Heart left ventricle (tissue), 16 donors: Measurements from ENCODE around the gene RBM47. TPM values are rescaled to one million over a fixed set of nuclear protein-coding genes. Genes with fewer than 3 reads are reported as not detected.

Experiments used
- ATAC-seq, 4 donors: fragments of 200-7000 bp; cut with Tn5 transposase; one replicate each; pipeline ENCODE4 v1.9.1; 2020 to 2022; ENCODE audit warnings: moderate library complexity in 4 of 4, mild to moderate bottlenecking in 3 of 4, moderate number of reproducible peaks in 1 of 4
- DNase-seq, 5 donors: peaks; one replicate each; pipeline ENCODE4 v3.0.0-alpha.2; 2020
- H3K27ac ChIP-seq, 12 donors: fragments of 200-600 bp; sonication (generic) in 4 of 12; one replicate each; pipeline versions ENCODE4 v1.5.0 to v1.8.0; 2016 to 2022; ENCODE audit warnings: mild to moderate bottlenecking in 2 of 12
- H3K27me3 ChIP-seq, 9 donors: fragments of 200-600 bp; sonication (generic) in 2 of 9; one replicate each; pipeline versions ENCODE4 v1.5.1 to v1.8.0; 2016 to 2022; ENCODE audit warnings: mild to moderate bottlenecking in 3 of 9
- H3K36me3 ChIP-seq, 9 donors: fragments of 200-600 bp; sonication (generic) in 2 of 9; one replicate each; pipeline versions ENCODE4 v1.5.0 to v1.8.0; 2018 to 2022; ENCODE audit warnings: mild to moderate bottlenecking in 2 of 9
- H3K4me1 ChIP-seq, 12 donors: fragments of 200-600 bp; sonication (generic) in 4 of 12; one replicate each; pipeline versions ENCODE4 v1.5.0 to v1.8.0; 2016 to 2022; ENCODE audit warnings: mild to moderate bottlenecking in 3 of 12
- H3K4me3 ChIP-seq, 12 donors: fragments of 200-600 bp; sonication (generic) in 4 of 12; one replicate each; pipeline versions ENCODE4 v1.5.0 to v1.8.0; 2017 to 2022; ENCODE audit warnings: mild to moderate bottlenecking in 9 of 12, moderate library complexity in 4 of 12
- H3K9me3 ChIP-seq, 12 donors: fragments of 200-600 bp; sonication (generic) in 4 of 12; one replicate each; pipeline versions ENCODE4 v1.5.0 to v1.8.0; 2016 to 2022; ENCODE audit warnings: mild to moderate bottlenecking in 1 of 12
- POLR2A ChIP-seq, 2 donors: fragments of 450-650 bp; IDR thresholded peaks; one replicate each; pipeline ENCODE4 v1.6.1; 2017; ENCODE audit warnings: antibody characterized with exemption in 2 of 2, mild to moderate bottlenecking in 2 of 2, moderate library complexity in 2 of 2
- WGBS, 4 donors: extraction: QIAGEN DNeasy Blood & Tissue Kit in 2 of 4; methylation state at CpG; one replicate each; pipeline versions ENCODE4 v1.1.5 to v1.1.7; 2013 to 2018; 5-methylcytosine and 5-hydroxymethylcytosine counted together
- intact Hi-C, 10 donors: fragments of 100-400 bp; cut with DNase I; formaldehyde crosslinking; loops; one replicate each; pipeline versions ENCODE4 v1.11.1 to v1.14.2; 2022
- polyA plus RNA-seq, 2 donors: library from polyadenylated mRNA; stranded (reverse); fragments of 200-250 nt; gene quantifications; one replicate each; pipeline ENCODE4 v1.2.3, GENCODE V29; 2013
- total RNA-seq, 9 donors: library from RNA; depleted of rRNA in 2 of 9; stranded (reverse); fragments of >200 nt in 2 of 9; fragmentation: NEBNext Ultra II Directional in 3 of 9; extraction: Animal tissue kit (Norgen Biotek cat#: 25700) in 3 of 9; gene quantifications; one replicate each; pipeline versions ENCODE4 v1.1.0 to v1.2.4, GENCODE V29; 2016 to 2023
- TF ChIP-seq, protein P1 (sequence below), 12 donors: fragments of 200-600 bp; sonication (generic) in 4 of 12; IDR thresholded peaks; one replicate each; pipeline versions ENCODE4 v1.5.0 to v1.8.0; 2018 to 2022; ENCODE audit warnings: antibody characterized with exemption in 12 of 12, mild to moderate bottlenecking in 5 of 12
- donor health status: ischemic (EF 13 %, LVEDD 7.1; RV severe dilation, severe dysfunction).
- donor health status: healthy with polysubstance abuse.
- donor health status: DM: no; HTN: yes; CAD: no.
- donor health status: DM: no; HTN: no; CAD: no.
- donor health status: ischemic (EF 25% LVEDD 6.9; RV normal size, moderate dysfunction).
- donor health status: ischemic (EF 25% LVEDD 5.7; RV mildly dilated, moderate dysfunction).
- donor health status: healthy.
- donor health status: DM: yes; HTN: yes; CAD: no.
- donor health status: ischemic (EF 35%, LVEDD 5.7; RV mildly dilated, moderate dysfunction).
- donor health status: nonischemic (EF 11% LVEDD 7.7; RV severe dilation, severe dysfunction).
- donor health status: DM: yes; HTN: yes; CAD: no.
- donor health status: PGD.
- donor health status: ischemic (EF 29% LVEDD 5.4; RV normal size, mild dysfunction).
- donor health status: nonischemic (EF 23%, LVEDD 6.1; RV moderate dilation, normal function).

Gene RBM47
- total and polyA plus RNA-seq, 11 donors: 0.50 to 29.9 (median 3.5) TPM

DNA sequence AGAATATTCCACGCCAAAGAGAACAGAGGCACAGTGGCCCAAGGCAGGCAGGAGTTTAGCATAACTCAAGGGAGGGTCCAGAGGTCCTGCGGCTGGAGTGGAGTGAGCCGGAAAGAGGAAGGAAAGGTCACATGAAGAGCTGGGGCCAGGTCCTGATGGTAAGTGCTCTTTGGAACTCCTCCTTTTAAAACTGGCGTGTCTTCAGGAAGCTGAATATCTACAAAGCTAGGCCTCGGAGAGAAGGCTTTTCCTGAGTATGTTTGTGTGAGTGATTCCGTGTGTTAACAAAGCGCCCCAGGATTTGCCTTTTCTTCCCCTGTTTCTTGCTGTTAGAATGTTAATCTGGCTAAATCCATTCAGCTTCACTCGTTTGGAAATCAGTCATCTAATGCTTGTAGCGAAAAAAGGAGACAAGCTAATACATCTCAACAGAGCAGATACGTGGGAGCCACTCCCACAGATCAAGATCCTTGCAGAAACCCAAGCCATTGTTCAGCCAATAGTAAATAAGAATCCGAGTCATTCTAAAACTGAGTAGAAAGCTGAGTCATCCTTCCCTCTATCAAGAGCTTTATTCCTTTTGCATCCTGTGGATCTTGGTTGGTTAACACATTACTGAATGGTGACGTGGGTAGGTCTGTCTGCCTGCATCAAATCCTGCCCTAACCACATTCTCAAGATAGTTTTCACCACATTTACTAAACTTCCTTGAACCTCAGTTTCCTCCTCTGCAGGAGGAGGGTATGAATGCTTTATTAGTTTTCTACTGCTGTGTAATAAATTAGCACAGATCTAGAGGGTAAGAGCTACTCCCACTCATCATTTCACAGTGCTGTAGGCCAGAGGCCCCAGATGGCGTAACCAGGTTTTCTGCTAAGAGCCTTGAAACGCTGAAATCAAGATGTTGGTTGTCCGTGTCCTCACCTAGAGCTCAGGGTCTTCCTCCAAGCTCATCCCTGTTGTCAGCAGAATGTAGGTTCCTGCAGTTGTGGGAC is 43.2 kb upstream of the RBM47 start:
- H3K4me3 ChIP-seq: no peak overlapping the region
- WGBS, 4 donors: 54 to 63% (median 60%) methylated on average over 15 of the region's 15 CpGs
- no peaks in the 10 kb centered on the region for H3K9me3 ChIP-seq
- DNase-seq (no peak), ATAC-seq (peak in 3 of 4 donors; percentile 52 to 74 (median 63))
- no peak for TF ChIP-seq POLR2A (IDR thresholded peaks at IDR 0.05)
- TF ChIP-seq, protein P1, sequence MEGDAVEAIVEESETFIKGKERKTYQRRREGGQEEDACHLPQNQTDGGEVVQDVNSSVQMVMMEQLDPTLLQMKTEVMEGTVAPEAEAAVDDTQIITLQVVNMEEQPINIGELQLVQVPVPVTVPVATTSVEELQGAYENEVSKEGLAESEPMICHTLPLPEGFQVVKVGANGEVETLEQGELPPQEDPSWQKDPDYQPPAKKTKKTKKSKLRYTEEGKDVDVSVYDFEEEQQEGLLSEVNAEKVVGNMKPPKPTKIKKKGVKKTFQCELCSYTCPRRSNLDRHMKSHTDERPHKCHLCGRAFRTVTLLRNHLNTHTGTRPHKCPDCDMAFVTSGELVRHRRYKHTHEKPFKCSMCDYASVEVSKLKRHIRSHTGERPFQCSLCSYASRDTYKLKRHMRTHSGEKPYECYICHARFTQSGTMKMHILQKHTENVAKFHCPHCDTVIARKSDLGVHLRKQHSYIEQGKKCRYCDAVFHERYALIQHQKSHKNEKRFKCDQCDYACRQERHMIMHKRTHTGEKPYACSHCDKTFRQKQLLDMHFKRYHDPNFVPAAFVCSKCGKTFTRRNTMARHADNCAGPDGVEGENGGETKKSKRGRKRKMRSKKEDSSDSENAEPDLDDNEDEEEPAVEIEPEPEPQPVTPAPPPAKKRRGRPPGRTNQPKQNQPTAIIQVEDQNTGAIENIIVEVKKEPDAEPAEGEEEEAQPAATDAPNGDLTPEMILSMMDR (IDR thresholded peaks at IDR 0.05): no peak
- no peaks in the 10 kb centered on the region for H3K36me3 ChIP-seq
- intact Hi-C loops: no loop called here
- H3K27me3 ChIP-seq: no peaks in the 10 kb centered on the region
- peaks cover 0 to 22% (median 0%) of the 10 kb centered on the region in 12 donors for H3K4me1 ChIP-seq
- peak overlapping the region in 1 of 12 donors; percentile 76 for H3K27ac ChIP-seq

DNA sequence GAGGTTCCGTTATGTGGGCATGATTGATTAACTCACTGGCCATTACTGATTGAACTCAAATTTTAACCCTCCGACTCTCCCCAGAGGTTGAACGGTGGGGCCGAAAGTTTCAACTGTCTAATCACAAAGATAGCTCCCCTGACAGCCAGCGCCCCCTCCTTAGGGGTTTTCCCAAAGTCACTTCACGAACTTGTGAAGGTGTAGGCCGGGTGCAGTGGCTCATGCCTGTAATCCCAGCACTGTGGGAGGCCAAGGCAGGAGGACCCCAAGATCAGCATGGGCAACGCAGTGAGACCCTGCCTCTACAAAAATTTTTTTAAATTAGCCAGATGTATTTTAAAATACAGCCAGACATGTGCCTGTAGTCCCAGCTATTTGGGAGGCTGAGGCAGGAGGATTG is 39.8 kb upstream of the RBM47 start:
- WGBS, 4 donors: 85 to 91% (median 88%) methylated on average over 8 of the region's 8 CpGs
- H3K36me3 ChIP-seq: no peaks in the 10 kb centered on the region
- DNase-seq: no peak
- no peak for ATAC-seq
- no peak for TF ChIP-seq POLR2A (IDR thresholded peaks at IDR 0.05)
- TF ChIP-seq, protein P1 (IDR thresholded peaks at IDR 0.05): no peak
- intact Hi-C loops: no loop called here
- H3K4me1 ChIP-seq: peaks cover 0 to 22% (median 0%) of the 10 kb centered on the region in 12 donors
- no peak overlapping the region for H3K27ac ChIP-seq
- H3K4me3 ChIP-seq: no peak overlapping the region
- H3K9me3 ChIP-seq: no peaks in the 10 kb centered on the region
- H3K27me3 ChIP-seq: no peaks in the 10 kb centered on the region

DNA sequence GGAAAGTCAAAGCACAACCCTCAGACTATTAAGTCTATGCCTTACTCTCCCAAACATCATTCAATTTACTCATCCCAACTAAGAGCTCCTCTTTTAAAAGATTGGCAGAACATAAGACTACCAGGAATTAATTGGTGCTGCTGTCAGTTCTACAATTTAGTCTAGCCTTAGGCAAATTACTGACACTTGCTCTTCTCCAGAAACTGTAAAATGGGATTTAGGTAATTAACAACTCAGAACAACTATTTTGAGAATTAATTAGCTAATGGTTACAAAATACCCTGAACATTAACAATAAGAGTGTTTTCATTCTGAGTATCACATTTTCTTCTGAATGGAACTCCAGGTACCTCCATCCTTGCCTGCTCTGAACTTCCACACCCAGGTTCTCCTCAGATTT is 36.2 kb upstream of the RBM47 start:
- DNase-seq (no peak), ATAC-seq (no peak)
- Histone ChIP-seq H3K4me3 (no peak overlapping the region), H3K27me3 (no peaks in the 10 kb centered on the region), H3K36me3 (no peaks in the 10 kb centered on the region), H3K4me1 (no peaks in the 10 kb centered on the region), H3K27ac (no peak overlapping the region), H3K9me3 (no peaks in the 10 kb centered on the region)
- intact Hi-C loops: no loop called here
- TF ChIP-seq, protein P1 (IDR thresholded peaks at IDR 0.05): no peak
- TF ChIP-seq POLR2A (IDR thresholded peaks at IDR 0.05): no peak

DNA sequence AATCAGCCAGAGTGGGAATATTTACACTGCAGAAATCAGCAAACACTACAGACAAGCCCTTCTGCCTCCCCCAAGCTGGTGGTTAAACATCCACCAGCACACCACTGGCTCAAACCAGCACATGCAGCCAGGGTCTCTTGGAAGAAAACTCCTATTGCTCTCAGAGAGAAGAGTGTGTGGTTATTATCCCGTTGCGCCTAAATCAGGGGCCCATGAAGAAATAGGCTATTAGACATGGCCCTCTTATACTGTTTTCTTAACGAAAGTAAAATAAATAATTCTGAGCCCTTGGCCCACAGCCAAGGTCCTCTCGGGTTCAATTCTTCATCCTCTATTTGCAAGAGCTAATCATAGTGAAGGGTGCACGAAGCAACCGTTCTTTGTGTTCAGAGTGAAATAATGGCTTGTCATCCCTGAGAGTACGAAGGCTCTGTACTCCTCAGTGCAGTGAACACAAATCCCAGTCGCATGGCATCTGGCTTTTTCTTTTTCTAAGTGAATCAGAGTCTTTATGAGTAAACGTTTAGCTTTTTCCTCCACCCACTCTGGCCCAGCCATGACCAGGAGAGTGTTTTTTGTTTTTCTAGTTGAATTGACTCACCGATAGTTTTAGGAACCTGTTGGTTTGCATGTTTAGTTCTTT is 33.4 kb upstream of the RBM47 start:
- intact Hi-C loops: no loop called here
- Histone ChIP-seq H3K4me3 (no peak overlapping the region), H3K36me3 (no peaks in the 10 kb centered on the region), H3K9me3 (no peaks in the 10 kb centered on the region), H3K27me3 (no peaks in the 10 kb centered on the region), H3K27ac (no peak overlapping the region), H3K4me1 (no peaks in the 10 kb centered on the region)
- WGBS, 4 donors: 55 to 63% (median 60%) methylated on average over 10 of the region's 10 CpGs
- ATAC-seq (no peak), DNase-seq (no peak)
- TF ChIP-seq POLR2A (IDR thresholded peaks at IDR 0.05): no peak
